Peyer's patch (tissue), 4 donors: ENCODE results near the gene ZC3H7B. TPM values are rescaled to one million over a fixed set of nuclear protein-coding genes. Genes with fewer than 3 reads are reported as not detected.

Experiments used
- DNase-seq, 3 donors: peaks; one replicate each; pipeline ENCODE4 v3.0.0-alpha.2; 2017 to 2019
- H3K27ac ChIP-seq, 4 donors: fragments of 200-600 bp; sonication (generic); one replicate each; pipeline ENCODE4 v1.5.1; 2016 to 2019
- H3K27me3 ChIP-seq, 2 donors: fragments of 200-600 bp; sonication (generic); one replicate each; pipeline ENCODE4 v1.5.1; 2019
- H3K36me3 ChIP-seq, 3 donors: fragments of 200-600 bp; sonication (generic); one replicate each; pipeline ENCODE4 v1.5.1; 2016 to 2019
- H3K4me1 ChIP-seq, 4 donors: fragments of 200-600 bp; sonication (generic); one replicate each; pipeline ENCODE4 v1.5.1; 2016 to 2019
- H3K4me3 ChIP-seq, 4 donors: fragments of 200-600 bp; sonication (generic); 1 replicate in 3 of 4; 2 replicates in 1 of 4; pipeline ENCODE4 v1.5.1; 2016 to 2019; ENCODE audit warnings: mild to moderate bottlenecking in 1 of 4
- H3K9me3 ChIP-seq, 4 donors: fragments of 200-600 bp; sonication (generic); one replicate each; pipeline ENCODE4 v1.5.1; 2016 to 2019; ENCODE audit warnings: mild to moderate bottlenecking in 1 of 4
- POLR2A ChIP-seq, 2 donors: fragments of 450-650 bp; IDR thresholded peaks; one replicate each; pipeline ENCODE4 v1.5.1; 2017; ENCODE audit warnings: antibody characterized with exemption in 2 of 2, mild to moderate bottlenecking in 2 of 2, moderate library complexity in 2 of 2
- total RNA-seq, 4 donors: library from RNA; depleted of rRNA; stranded (reverse); fragments of >200 nt; gene quantifications; one replicate each; pipeline ENCODE4 v1.1.0, GENCODE V29; 2016
- TF ChIP-seq, protein P1 (sequence below), 6 experiments: fragments of 450-650 bp in 4 of 6; fragments of 200-600 bp in 2 of 6; sonication (generic) in 1 of 6; IDR thresholded peaks; one replicate each; pipeline ENCODE4 v1.5.1; 2017 to 2019; ENCODE audit warnings: antibody characterized with exemption in 6 of 6, mild to moderate bottlenecking in 3 of 6, moderate library complexity in 1 of 6

ZC3H7B gene
- total RNA-seq, 4 donors from 2014 or later = 39.9 to 65.1 (median 60.0) TPM

GRCh38 chr22:41284465-41284864 is 16.9 kb upstream of the ZC3H7B start:
- Histone ChIP-seq H3K4me1 (peaks cover 0 to 20% (median 2%) of the 10 kb centered on the region in 4 donors), H3K4me3 (no peak overlapping the region), H3K9me3 (no peaks in the 10 kb centered on the region), H3K36me3 (peaks cover 0 to 19% (median 0%) of the 10 kb centered on the region in 3 donors), H3K27me3 (no peaks in the 10 kb centered on the region), H3K27ac (no peak overlapping the region)
- no peak for DNase-seq
- TF ChIP-seq POLR2A (IDR thresholded peaks at IDR 0.05) = no peak
- TF ChIP-seq, protein P1, sequence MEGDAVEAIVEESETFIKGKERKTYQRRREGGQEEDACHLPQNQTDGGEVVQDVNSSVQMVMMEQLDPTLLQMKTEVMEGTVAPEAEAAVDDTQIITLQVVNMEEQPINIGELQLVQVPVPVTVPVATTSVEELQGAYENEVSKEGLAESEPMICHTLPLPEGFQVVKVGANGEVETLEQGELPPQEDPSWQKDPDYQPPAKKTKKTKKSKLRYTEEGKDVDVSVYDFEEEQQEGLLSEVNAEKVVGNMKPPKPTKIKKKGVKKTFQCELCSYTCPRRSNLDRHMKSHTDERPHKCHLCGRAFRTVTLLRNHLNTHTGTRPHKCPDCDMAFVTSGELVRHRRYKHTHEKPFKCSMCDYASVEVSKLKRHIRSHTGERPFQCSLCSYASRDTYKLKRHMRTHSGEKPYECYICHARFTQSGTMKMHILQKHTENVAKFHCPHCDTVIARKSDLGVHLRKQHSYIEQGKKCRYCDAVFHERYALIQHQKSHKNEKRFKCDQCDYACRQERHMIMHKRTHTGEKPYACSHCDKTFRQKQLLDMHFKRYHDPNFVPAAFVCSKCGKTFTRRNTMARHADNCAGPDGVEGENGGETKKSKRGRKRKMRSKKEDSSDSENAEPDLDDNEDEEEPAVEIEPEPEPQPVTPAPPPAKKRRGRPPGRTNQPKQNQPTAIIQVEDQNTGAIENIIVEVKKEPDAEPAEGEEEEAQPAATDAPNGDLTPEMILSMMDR (IDR thresholded peaks at IDR 0.05) = no peak

- peak overlapping the region; percentile 71 to 94 (median 86) for H3K27ac ChIP-seq
- H3K36me3 ChIP-seq = peaks cover 0 to 9% (median 0%) of the 10 kb centered on the region in 3 donors
- H3K4me3 ChIP-seq = peak overlapping the region; percentile 65 to 98 (median 93)
- peak; percentile 30 to 76 (median 74) for DNase-seq
- H3K27me3 ChIP-seq = no peaks in the 10 kb centered on the region
- no peak for TF ChIP-seq POLR2A (IDR thresholded peaks at IDR 0.05)
- TF ChIP-seq, protein P1 (IDR thresholded peaks at IDR 0.05) = no peak
- H3K9me3 ChIP-seq = no peaks in the 10 kb centered on the region
- H3K4me1 ChIP-seq = peaks cover 0 to 20% (median 2%) of the 10 kb centered on the region in 4 donors
These were observed 15.9 kb upstream of the ZC3H7B start for GRCh38 chr22:41285441-41285819.

GRCh38 chr22:41285820-41286638 is 15.3 kb upstream of the ZC3H7B start, which contains the start of gene RANGAP1:
Gene RANGAP1, minus strand, starts transcription at chr22:41286187. Its CDS starts 5,143 bp downstream, at chr22:41281044.
- peak; percentile 96 to 99 (median 98) for DNase-seq
- H3K36me3 ChIP-seq = peaks cover 0 to 4% (median 0%) of the 10 kb centered on the region in 3 donors
- peak within 1 kb of the TSS; percentile 80 to 94 (median 86) for H3K27ac ChIP-seq
- peak within 1 kb of the TSS; percentile 65 to 98 (median 93) for H3K4me3 ChIP-seq
- peaks cover 0 to 20% (median 2%) of the 10 kb centered on the region in 4 donors for H3K4me1 ChIP-seq
- no peaks in the 10 kb centered on the region for H3K27me3 ChIP-seq
- no peaks in the 10 kb centered on the region for H3K9me3 ChIP-seq
- TF ChIP-seq, protein P1 (IDR thresholded peaks at IDR 0.05) = peak in 5 of 6 experiments; percentile 1 to 55 (median 45)
- TF ChIP-seq POLR2A (IDR thresholded peaks at IDR 0.05) = peak; percentile 58 to 67

DNA sequence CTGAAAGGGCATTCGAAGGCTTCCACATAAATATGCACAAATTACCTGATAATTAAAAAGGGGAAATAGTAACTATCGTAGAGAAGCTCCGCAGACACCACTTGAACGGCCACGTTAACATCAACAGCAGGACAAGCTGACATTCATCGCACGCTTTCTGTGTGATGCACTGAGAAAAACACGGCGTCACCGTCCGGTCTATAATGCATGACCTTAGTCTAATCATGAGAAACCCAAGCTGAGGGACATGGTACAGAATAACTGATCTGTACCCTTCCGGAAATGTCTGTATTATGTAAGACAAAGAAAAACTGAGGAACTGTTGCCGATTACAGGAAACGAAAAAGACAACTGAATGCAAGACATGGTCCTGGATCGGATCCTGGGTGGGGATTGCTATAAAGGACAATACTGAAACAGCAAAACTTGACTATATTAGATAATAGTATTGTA is 14.7 kb upstream of the ZC3H7B start:
- DNase-seq = peak in 2 of 3 donors; percentile 46 to 71
- TF ChIP-seq, protein P1 (IDR thresholded peaks at IDR 0.05) = no peak
- TF ChIP-seq POLR2A (IDR thresholded peaks at IDR 0.05) = no peak
- H3K36me3 ChIP-seq = peaks cover 0 to 4% (median 0%) of the 10 kb centered on the region in 3 donors
- no peaks in the 10 kb centered on the region for H3K9me3 ChIP-seq
- no peaks in the 10 kb centered on the region for H3K27me3 ChIP-seq
- H3K4me1 ChIP-seq = peaks cover 0 to 20% (median 2%) of the 10 kb centered on the region in 4 donors
- H3K27ac ChIP-seq = peak overlapping the region; percentile 78 to 94 (median 83)
- H3K4me3 ChIP-seq = peak overlapping the region; percentile 42 to 98 (median 70)

DNA sequence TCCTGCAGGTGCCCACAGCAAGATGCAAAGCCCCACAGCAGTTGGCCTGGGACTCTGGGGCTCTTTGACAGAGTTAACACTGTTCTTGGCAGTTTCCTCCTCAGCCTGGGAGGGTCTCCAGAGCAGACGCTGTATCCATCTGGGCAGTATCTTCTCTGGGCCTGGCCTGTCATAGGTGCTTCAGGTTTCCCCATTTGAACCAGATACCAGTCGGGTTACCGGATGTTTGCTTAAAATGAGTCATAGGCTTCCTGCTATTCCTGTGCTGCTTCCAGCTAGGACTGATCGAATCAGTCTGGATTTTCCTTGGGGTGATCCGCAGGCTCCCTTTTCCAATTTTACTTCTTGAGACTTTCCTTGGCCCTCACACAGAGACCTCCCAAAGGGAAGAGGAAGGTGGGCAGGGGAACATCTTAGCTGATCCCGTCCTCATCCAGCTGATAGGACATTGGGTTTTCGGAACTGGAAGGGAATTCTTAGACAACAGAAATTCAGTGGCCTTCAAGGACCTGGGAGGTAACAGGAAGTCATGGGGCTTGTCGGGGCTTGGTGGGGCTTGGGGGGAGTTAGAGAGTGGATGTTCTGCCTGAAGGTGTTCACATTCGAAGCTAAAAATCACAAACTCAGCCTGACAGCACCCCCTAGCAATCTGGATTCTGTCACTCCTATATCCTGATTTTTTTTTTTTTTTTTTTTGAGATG is 12.9 kb upstream of the ZC3H7B start:
- DNase-seq = peak in 2 of 3 donors; percentile 59 to 72
- Histone ChIP-seq H3K4me3 (peak overlapping the region in 1 of 4 donors; percentile 30), H3K27me3 (no peaks in the 10 kb centered on the region), H3K4me1 (peaks cover 0 to 20% (median 2%) of the 10 kb centered on the region in 4 donors), H3K36me3 (peaks cover 0 to 4% (median 0%) of the 10 kb centered on the region in 3 donors), H3K9me3 (no peaks in the 10 kb centered on the region), H3K27ac (peak overlapping the region in 3 of 4 donors; percentile 63 to 86 (median 79))
- TF ChIP-seq POLR2A (IDR thresholded peaks at IDR 0.05) = no peak
- TF ChIP-seq, protein P1 (IDR thresholded peaks at IDR 0.05) = no peak
